Measurements from ENCODE around the gene AGFG2.
A peak's percentile ranks its signal among the peaks of the same experiment; 100 is the strongest.

AGFG2 gene

DNA sequence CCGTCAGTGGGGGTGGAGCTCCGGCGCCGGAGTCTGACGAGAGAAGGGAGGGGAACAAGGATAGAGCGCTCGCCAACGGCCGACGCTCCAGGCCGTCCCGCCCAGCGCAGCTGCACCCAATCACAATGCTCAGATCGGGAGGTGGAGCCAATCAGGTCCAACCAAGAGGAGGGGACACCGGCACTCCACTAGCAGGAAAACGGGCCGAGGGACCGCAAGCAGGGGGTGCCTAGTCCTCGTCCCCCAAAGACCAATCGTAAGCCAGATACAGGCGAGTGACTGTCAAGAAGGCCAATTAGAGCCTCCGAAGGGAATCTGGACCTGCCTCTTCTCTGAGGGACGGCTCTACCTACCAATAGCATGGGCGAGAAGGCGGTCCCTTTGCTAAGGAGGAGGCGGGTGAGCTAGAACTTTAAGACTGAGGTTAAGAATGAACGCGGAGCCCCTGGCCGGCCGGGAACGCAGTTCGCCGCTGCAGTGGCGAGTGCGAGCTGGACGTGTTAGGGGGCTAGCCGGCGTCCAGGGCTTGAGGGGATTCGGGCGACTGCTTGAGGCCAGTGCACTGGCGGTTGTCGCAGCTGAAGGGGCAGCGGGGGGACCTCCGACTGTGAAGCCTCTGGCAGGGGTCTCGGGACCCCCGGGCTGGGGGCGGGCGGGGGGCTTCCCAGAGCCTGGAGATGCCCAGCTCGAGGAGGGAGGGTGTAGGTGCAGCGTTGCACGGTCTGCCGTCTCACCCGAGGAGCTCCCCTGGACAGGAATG lies 47.4 kb downstream of the AGFG2 start, which contains the start of gene FBXO24:
Gene FBXO24 (plus strand): TSS at position 63 of the 760 bp plus-strand sequence. CDS start 298 bp downstream, at position 361.
- peak; percentile 100 for DNase-seq (ENCODE audit: low spot score)

GRCh38 chr7:100588438-100588837 lies 49.4 kb downstream of the AGFG2 start:
- peak; percentile 29 for DNase-seq (ENCODE audit: low spot score)

DNA sequence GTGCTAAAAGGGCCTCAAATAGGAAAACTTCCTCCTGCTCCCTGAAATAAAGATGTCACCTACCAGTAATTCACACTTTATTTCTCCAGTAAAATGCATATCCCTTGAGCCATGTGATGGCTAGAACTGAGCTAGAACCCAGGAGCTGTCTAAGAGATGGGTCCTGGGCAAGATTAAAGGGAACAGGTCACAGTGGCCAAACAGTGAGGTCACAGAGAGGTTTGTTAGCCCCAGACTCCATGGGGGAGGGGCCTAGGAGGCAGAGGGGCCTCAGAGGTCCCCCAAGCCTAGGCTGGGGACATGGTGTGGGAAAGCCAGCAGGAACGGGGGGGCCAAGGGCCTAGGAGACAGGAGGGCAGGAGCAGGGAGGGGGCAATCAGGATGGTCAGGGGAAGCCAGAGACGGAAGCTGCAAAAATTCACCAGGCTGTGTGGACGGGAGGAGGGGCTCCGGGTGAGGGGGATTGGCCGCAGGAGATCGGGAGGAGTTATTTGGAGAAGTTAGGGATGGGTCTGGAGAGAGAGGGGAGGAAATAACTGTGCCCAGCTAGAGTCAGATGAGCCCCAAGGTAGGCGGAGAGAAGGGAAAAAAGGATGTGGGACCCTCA lies 50.4 kb downstream of the AGFG2 start:
- no peak for DNase-seq (ENCODE audit: low spot score)

GRCh38 chr7:100590077-100590737 lies 51.2 kb downstream of the AGFG2 start:
- DNase-seq (ENCODE audit: low spot score) = no peak

DNA sequence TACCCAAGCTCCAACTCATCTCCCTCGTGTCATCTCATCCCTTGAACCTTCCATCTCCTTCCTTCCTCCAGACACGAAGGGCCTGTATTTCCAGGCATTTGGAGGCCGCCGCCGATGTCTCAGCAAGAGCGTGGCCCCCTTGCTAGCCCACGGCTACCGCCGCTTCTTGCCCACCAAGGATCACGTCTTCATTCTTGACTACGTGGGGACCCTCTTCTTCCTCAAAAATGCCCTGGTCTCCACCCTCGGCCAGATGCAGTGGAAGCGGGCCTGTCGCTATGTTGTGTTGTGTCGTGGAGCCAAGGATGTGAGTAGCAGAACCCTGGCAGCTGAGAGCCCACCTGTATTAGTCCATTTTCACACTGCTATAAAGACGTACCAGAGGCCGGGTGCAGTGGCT lies 52.6 kb downstream of the AGFG2 start:
- no peak for DNase-seq (ENCODE audit: low spot score)

GRCh38 chr7:100595188-100595587 lies 56.2 kb downstream of the AGFG2 start:
- no peak for DNase-seq (ENCODE audit: low spot score)

GRCh38 chr7:100598425-100598824 lies 59.4 kb downstream of the AGFG2 start:
- DNase-seq (ENCODE audit: low spot score) = no peak

DNA sequence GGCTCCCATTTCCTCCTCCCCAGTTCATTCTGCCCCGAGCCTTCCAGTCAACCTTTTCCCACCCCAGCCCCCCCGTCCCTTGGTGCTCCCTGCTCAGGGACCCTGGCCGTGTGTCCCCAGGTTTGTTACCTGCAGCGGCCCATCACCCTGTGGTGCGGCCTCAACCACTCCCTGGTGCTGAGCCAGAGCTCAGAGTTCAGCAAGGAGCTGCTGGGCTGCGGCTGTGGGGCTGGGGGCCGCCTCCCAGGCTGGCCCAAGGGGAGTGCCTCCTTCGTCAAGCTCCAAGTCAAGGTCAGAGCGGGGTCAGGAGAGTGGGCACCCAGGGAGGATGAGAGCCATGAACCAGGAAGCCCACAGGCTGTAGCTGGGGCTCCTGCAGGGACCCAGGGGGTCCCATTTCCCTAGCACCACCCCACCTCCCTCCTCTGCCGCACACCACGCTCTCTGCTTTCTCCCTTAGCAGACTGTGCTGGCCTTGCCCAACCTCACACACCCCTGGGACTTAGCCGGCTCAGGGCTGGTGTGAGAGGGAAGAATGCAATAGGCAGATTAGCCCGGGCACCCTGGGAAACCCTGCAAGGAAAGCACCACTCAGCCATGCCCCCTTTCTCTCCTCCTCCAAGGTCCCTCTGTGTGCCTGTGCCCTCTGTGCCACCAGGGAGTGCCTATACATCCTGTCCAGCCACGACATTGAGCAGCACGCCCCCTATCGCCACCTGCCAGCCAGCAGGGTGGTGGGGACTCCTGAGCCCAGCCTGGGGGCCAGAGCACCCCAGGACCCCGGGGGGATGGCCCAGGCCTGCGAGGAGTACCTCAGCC lies 61.1 kb downstream of the AGFG2 start:
- DNase-seq (ENCODE audit: low spot score) = no peak

DNA sequence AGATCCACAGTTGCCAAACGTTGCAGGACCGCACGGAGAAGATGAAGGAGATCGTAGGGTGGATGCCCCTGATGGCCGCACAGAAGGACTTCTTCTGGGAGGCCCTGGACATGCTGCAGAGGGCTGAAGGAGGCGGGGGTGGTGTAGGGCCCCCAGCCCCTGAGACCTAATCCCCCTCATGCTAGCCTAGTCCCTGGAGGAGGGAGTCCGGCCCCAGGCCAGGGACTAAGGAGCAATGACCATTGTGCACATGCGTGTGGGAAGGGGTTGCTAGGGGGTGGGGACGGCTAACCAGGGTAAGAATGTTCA lies 61.7 kb downstream of the AGFG2 start:
- no peak for DNase-seq (ENCODE audit: low spot score)

DNA sequence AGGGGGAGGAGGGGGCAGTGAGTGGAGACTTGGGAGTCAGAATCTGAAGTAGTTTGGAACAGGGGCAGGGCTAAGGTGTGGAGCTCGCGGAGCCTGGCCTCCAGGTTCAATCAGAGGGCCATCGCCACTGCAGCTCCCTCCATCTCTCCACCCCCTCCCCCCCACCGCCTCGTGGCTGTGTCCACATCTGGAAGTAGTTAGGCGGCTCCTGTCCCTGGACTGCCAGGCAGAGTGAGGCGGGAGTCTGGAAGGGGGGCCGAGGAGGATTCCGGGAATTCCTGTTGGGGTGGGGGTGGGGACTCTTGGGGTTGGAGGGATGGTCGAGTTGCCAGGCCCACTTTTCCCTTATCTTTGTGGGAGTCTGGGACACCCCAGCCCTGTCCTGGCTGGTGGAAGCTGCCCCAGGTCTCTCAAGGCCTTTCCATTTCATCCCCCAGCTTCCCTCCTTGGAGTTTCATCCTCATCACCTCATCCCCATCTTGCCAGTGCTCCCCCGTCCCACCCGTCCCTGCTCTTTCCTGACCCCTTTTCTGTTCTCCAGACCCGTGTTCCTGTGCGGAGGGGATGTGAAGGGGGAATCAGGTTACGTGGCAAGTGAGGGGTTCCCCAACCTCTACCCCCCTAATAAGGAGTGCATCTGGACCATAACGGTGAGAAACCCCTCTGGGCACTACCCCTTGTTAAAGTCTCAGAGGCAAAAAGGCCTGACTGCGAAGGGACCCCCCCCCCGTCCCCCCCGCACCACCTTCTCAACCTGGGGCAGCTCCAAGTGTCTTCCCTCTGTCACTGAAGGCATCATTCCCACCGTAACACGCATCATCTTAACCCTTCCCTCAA lies 64.1 kb downstream of the AGFG2 start:
- peak; percentile 93 for DNase-seq (ENCODE audit: low spot score)

DNA sequence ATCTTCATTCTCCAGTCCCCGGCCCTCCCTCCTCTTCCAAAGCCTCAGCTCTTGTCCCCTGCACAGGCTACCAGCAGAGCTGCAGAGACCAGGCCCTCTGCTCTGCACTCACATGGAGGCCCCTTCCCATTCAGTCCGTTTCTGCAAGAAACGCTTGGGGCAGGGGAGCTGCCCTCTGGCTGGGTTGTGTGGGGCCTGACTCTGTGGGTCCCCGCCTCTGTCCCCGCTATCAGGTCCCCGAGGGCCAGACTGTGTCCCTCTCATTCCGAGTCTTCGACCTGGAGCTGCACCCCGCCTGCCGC lies 64.7 kb downstream of the AGFG2 start:
- no peak for DNase-seq (ENCODE audit: low spot score)

DNA sequence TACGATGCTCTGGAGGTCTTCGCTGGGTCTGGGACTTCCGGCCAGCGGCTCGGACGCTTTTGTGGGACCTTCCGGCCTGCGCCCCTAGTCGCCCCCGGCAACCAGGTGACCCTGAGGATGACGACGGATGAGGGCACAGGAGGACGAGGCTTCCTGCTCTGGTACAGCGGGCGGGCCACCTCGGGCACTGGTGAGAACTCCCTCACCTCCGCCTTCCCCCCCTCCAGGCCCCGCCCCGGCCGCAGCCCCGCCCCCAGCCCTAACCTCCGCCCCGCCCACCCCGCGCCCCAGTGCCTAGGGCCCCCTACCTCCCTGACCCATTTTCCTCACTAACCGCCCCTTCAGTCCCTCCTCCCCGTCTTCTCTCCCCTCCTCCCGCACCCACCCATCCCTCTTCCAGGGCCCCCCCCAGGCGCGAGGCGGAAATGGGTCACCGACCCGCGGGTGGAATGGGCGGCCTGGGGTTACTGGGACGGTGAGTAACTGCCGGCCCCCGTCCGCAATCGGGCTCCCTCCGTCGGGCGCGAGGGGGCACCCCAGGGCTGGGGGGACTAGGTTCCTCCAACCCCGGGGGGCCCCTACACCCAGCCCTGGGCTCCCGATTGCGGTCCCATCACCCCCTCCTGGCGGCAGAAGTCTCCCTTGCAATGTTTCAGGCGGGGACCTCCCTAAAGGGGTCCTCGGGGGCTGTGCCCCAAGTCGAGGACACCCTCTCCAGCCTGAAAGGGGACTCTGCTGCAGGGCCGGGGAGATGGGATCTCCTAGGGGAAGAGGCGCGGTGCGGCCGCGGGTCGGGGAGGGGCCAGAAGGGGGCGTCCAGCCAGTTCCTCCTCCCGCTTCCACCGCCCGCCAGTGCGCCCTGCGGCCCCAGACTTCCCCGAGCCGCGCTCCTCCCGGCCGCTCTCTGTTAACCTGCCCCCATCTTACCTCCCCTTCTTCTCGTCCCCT lies 65.3 kb downstream of the AGFG2 start:
- DNase-seq (ENCODE audit: low spot score) = peak; percentile 78

GRCh38 chr7:100604976-100605911 lies 66.2 kb downstream of the AGFG2 start:
- no peak for DNase-seq (ENCODE audit: low spot score)

DNA sequence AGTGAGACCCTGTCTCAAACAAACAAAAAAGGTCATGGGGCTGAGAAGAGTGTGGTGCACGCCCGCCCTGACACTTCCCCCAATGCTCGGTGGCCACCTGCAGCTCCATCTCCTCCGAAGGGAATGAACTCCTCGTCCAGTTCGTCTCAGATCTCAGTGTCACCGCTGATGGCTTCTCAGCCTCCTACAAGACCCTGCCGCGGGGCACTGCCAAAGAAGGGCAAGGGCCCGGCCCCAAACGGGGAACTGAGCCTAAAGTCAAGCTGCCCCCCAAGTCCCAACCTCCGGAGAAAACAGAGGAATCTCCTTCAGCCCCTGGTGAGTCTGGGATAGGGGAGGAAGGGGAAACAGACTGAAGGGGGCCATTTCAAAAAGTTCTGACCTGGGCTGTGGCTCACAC lies 67.3 kb downstream of the AGFG2 start:
- DNase-seq (ENCODE audit: low spot score) = no peak

DNA sequence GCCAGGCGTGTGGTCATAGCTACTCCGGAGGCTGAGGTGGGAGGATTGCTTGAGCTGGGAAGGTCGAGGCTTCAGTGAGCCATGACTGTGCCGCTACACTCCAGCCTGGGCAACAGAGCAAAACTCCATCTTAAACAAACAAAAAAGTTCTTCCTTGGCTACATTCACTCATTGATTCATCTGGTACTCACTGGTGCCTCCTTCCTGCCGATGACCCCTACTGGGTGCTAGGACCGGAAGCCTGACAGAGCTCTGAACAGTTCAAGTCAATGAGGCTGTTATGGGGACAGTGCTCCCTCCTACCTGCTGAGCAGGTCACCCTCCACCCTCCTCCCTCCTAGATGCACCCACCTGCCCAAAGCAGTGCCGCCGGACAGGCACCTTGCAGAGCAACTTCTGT lies 68.1 kb downstream of the AGFG2 start:
- DNase-seq (ENCODE audit: low spot score) = no peak

DNA sequence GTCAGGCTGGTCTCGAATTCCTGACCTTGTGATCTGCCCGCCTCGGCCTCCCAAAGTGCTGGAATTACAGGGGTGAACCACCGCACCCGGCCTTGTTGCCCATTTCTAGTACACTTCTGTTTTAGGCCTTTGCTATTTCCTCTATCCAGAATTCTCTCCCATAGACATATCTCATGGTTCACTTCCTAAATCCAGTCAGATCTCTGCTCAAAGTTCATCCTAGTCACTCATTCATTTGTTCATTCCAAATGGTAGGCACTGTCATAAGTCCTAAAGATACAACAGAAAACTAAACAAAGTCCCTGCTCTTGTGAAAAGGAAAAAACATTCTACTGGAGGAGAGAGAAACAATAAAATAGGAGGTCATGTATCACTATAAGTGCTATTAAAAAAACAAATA lies 71.0 kb downstream of the AGFG2 start:
- DNase-seq (ENCODE audit: low spot score) = no peak

GRCh38 chr7:100611983-100612729 lies 73.2 kb downstream of the AGFG2 start, which contains the start of gene MOSPD3:
MOSPD3 (plus strand) TSS chr7:100612540; CDS start chr7:100612792, 252 bp downstream.
- DNase-seq (ENCODE audit: low spot score) = peak; percentile 100

- no peak for DNase-seq (ENCODE audit: low spot score)
These were observed 73.9 kb downstream of the AGFG2 start for GRCh38 chr7:100612730-100613390.
